SK-N-SH (cell line): Measurements from ENCODE around the gene RHOG. TPM values are rescaled to one million over a fixed set of nuclear protein-coding genes. Genes with fewer than 3 reads are reported as not detected.
A peak's percentile ranks its signal among the peaks of the same experiment; 100 is the strongest.

Experiments
- CTCF ChIA-PET: fragments of 300-600, 350-600 bp; formaldehyde crosslinking; extraction: SDS; loops from one replicate; lab custom pipeline; 2021; lab: Yijun Ruan, JAX
- POLR2A ChIA-PET: fragments of 350-600 bp; sonication (Branson Sonifier 250); formaldehyde crosslinking; extraction: SDS; loops from one replicate; lab custom pipeline; 2020; ENCODE audit warnings: antibody characterized with exemption, inconsistent platforms; lab: Yijun Ruan, JAX
- DNase-seq: peaks from one replicate; pipeline ENCODE4 v3.0.0; 2012
- H2AFZ ChIP-seq: fragments of 200-600 bp; sonication (generic); 2 replicates; pipeline ENCODE4 v1.8.1; 2016; ENCODE audit warnings: antibody characterized with exemption, mild to moderate bottlenecking, low read depth
- H3F3A ChIP-seq: fragments of 200-600 bp; sonication (generic); replicated peaks from 2 replicates; pipeline ENCODE3; 2016; ENCODE audit warnings: antibody characterized with exemption, mild to moderate bottlenecking; ENCODE audit not compliant: insufficient read depth
- H3K27ac ChIP-seq, 2 experiments: fragments of 200-500 bp in 1 of 2; fragments of 200-600 bp in 1 of 2; sonication (Bioruptor generic) in 1 of 2; sonication (generic), shearing (Covaris generic) in 1 of 2; 2 replicates each; pipeline versions ENCODE4 v1.5.1 to v1.6.1; 2014 to 2016; ENCODE audit warnings: low read depth in 2 of 2, inconsistent platforms in 1 of 2, low read length in 1 of 2, mild to moderate bottlenecking in 1 of 2, mixed read lengths in 1 of 2
- H3K27me3 ChIP-seq: fragments of 200-600 bp; sonication (generic), shearing (Covaris generic); 2 replicates; pipeline ENCODE4 v1.6.1; 2016; ENCODE audit warnings: mixed run types; ENCODE audit not compliant: insufficient read depth
- H3K36me3 ChIP-seq, 2 experiments: fragments of 200-500 bp in 1 of 2; fragments of 200-600 bp in 1 of 2; sonication (Bioruptor generic) in 1 of 2; sonication (generic) in 1 of 2; replicated peaks in 1 of 2; 2 replicates each; pipeline versions ENCODE3 to v1.5.1; 2014 to 2016; ENCODE audit warnings: low read length in 1 of 2, mild to moderate bottlenecking in 1 of 2; ENCODE audit not compliant: insufficient read depth in 2 of 2, control insufficient read depth in 1 of 2
- H3K4me1 ChIP-seq, 2 experiments: fragments of 200-500 bp in 1 of 2; fragments of 200-600 bp in 1 of 2; sonication (Bioruptor generic) in 1 of 2; sonication (generic), shearing (Covaris generic) in 1 of 2; 2 replicates each; pipeline versions ENCODE4 v1.5.1 to v1.6.1; 2014 to 2016; ENCODE audit warnings: low read depth in 1 of 2, low read length in 1 of 2, mixed run types in 1 of 2; ENCODE audit not compliant: insufficient read depth in 2 of 2, control insufficient read depth in 1 of 2
- H3K4me2 ChIP-seq: fragments of 200-600 bp; sonication (generic), shearing (Covaris generic); 2 replicates; pipeline ENCODE4 v1.6.1; 2017; ENCODE audit warnings: mixed run types
- H3K4me3 ChIP-seq, 2 experiments: fragments of 200-500 bp in 1 of 2; fragments of 200-600 bp in 1 of 2; sonication (Bioruptor generic) in 1 of 2; sonication (generic), shearing (Covaris generic) in 1 of 2; 2 replicates each; pipeline versions ENCODE4 v1.5.1 to v1.8.1; 2014 to 2016; ENCODE audit warnings: low read depth in 2 of 2, inconsistent platforms in 1 of 2, low read length in 1 of 2, mild to moderate bottlenecking in 1 of 2, mixed read lengths in 1 of 2, moderate library complexity in 1 of 2
- H3K79me2 ChIP-seq: fragments of 200-600 bp; sonication (generic); 2 replicates; pipeline ENCODE4 v1.8.1; 2017; ENCODE audit warnings: mild to moderate bottlenecking; ENCODE audit not compliant: insufficient read depth
- H3K9ac ChIP-seq: fragments of 200-600 bp; sonication (generic); 2 replicates; pipeline ENCODE4 v1.6.1; 2017; ENCODE audit warnings: mixed run types
- H3K9me2 ChIP-seq: fragments of 200-600 bp; sonication (generic); 2 replicates; pipeline ENCODE4 v1.6.1; 2017; ENCODE audit warnings: mixed run types
- H3K9me3 ChIP-seq: fragments of 200-600 bp; sonication (generic); 2 replicates; pipeline ENCODE4 v1.6.1; 2017; ENCODE audit warnings: mixed run types, mild to moderate bottlenecking, moderate library complexity
- H4K20me1 ChIP-seq: fragments of 200-600 bp; sonication (generic); 2 replicates; pipeline ENCODE4 v1.6.1; 2017; ENCODE audit warnings: mild to moderate bottlenecking, mixed run types; ENCODE audit not compliant: insufficient read depth
- CHD2 ChIP-seq: fragments of 150-350 bp; IDR thresholded peaks from 2 replicates; pipeline ENCODE4 v1.6.1; 2018; ENCODE audit warnings: low read length; ENCODE audit not compliant: partially characterized antibody
- FOSL2 ChIP-seq: IDR thresholded peaks from 2 replicates; pipeline ENCODE4 v1.4.0; 2012; ENCODE audit warnings: low read depth, mild to moderate bottlenecking, moderate library complexity, borderline replicate concordance
- GATA2 ChIP-seq: sonication (generic); formaldehyde crosslinking; IDR thresholded peaks from 2 replicates; pipeline ENCODE4 v1.5.0; 2020; ENCODE audit warnings: mild to moderate bottlenecking, missing genetic modification reagents
- JUND ChIP-seq: IDR thresholded peaks from 2 replicates; pipeline ENCODE4 v1.4.0; 2012
- MEF2A ChIP-seq: IDR thresholded peaks from 2 replicates; pipeline ENCODE4 v1.4.0; 2012; ENCODE audit warnings: low read depth, borderline replicate concordance
- SIN3A ChIP-seq: IDR thresholded peaks from 2 replicates; pipeline ENCODE4 v1.6.1; 2012; ENCODE audit warnings: low read depth, mild to moderate bottlenecking, low read length, moderate library complexity, borderline replicate concordance
- TEAD4 ChIP-seq: IDR thresholded peaks from 2 replicates; pipeline ENCODE4 v1.4.0; 2012; ENCODE audit warnings: mild to moderate bottlenecking, borderline replicate concordance; ENCODE audit not compliant: insufficient read depth
- USF2 ChIP-seq: fragments of 150-350 bp; IDR thresholded peaks from 2 replicates; pipeline ENCODE4 v1.6.1; 2017; ENCODE audit warnings: antibody characterized with exemption, low read length, low read depth, borderline replicate concordance
- YY1 ChIP-seq: IDR thresholded peaks from 2 replicates; pipeline ENCODE4 v1.4.0; 2012; ENCODE audit warnings: low read depth, mild to moderate bottlenecking
- WGBS: methylation state at CpG from one replicate; pipeline ENCODE4 v1.1.6; 2017; ENCODE audit warnings: low lambda C conversion rate; 5-methylcytosine and 5-hydroxymethylcytosine counted together
- polyA plus RNA-seq, 3 experiments: library from polyadenylated mRNA; depleted of rRNA; stranded (reverse); fragments of >200 nt; gene quantifications; 2 replicates each; pipeline ENCODE4 v1.2.3, GENCODE V29; 2012
- TF ChIP-seq, protein P1 (sequence below): IDR thresholded peaks from 2 replicates; pipeline ENCODE4 v1.4.0; 2012; ENCODE audit warnings: low read depth
- TF ChIP-seq, protein P2 (sequence below): IDR thresholded peaks from 2 replicates; pipeline ENCODE4 v1.4.0; 2012; ENCODE audit warnings: low read depth, borderline replicate concordance

The RHOG gene
- polyA plus RNA-seq, 1 of the 3 experiments (the other 2 are of a cell fraction): 73.7 TPM

- peaks cover 27 to 28% of the 10 kb centered on the region in 2 experiments; a peak in 3 of 4 replicates for H3K4me1 ChIP-seq
- CTCF ChIA-PET: interaction anchor here (0.5 to 18.6 kb wide), 5 partner anchors 8 to 1928 kb away, joined by 3 to 636 read pairs (median 28); partner anchors contain the start of gene RHOG
- H3K27me3 ChIP-seq: no peaks in the 10 kb centered on the region
- H3K4me3 ChIP-seq: peak overlapping the region; percentile 87 to 89; a peak in 3 of 4 replicates
- TF ChIP-seq, protein P1, sequence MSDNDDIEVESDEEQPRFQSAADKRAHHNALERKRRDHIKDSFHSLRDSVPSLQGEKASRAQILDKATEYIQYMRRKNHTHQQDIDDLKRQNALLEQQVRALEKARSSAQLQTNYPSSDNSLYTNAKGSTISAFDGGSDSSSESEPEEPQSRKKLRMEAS: no peak
- TF ChIP-seq, all 33 proteins: peak for 0
- no peaks in the 10 kb centered on the region for H3K9me2 ChIP-seq
- no peak overlapping the region for H3K27ac ChIP-seq
- H3K4me2 ChIP-seq: peak overlapping the region; percentile 88
- POLR2A ChIA-PET: no interaction called here
- no peaks in the 10 kb centered on the region; the same call in 1 of the 2 replicates for H4K20me1 ChIP-seq
- 70% methylated on average over 4 of the region's 5 CpGs for WGBS
- no peak for DNase-seq
- no peak overlapping the region for H3K9ac ChIP-seq
- H3F3A ChIP-seq: no peaks in the 10 kb centered on the region
- no peaks in the 10 kb centered on the region for H3K36me3 ChIP-seq
- no peak overlapping the region for H2AFZ ChIP-seq
- H3K79me2 ChIP-seq: peaks cover 56% of the 10 kb centered on the region
- H3K9me3 ChIP-seq: no peaks in the 10 kb centered on the region
Observed at GRCh38 chr11:3856856-3857553, 16.2 kb upstream of the RHOG start.

DNA sequence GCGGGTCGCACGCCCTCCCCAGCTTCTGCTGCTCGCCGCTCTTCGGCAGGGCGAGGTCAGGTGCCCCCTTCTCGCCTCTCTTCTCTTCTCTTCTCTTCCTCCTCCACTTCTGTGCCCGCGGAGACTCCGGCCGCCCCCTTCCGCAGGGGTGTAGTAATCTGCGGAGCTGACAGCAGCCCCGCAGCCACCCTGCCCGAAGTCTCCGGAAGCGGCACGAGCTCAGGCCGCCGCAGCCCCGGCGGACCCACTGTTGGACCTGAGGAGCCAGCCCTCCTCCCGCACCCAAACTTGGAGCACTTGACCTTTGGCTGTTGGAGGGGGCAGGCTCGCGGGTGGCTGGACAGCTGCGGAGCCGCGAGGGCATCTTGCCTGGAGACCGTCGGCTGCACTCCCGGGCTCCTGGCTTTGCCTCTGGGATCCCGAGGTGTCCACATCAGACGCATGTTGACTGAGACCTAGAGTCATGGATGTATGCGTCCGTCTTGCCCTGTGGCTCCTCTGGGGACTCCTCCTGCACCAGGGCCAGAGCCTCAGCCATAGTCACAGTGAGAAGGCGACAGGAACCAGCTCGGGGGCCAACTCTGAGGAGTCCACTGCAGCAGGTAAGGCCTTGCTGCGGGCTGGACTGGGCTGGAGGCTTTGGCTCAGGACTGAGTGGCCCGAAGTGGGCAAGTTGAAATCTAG, 15.2 kb upstream of the RHOG start:
- Histone ChIP-seq H3K9ac (peak overlapping the region; percentile 86), H3K27me3 (no peaks in the 10 kb centered on the region), H3K4me3 (peak overlapping the region; percentile 87 to 89), H3F3A (no peaks in the 10 kb centered on the region), H3K4me2 (peak overlapping the region; percentile 88), H3K36me3 (no peaks in the 10 kb centered on the region), H2AFZ (peak overlapping the region; percentile 94; the same call in 1 of the 2 replicates), H3K9me2 (no peaks in the 10 kb centered on the region), H3K79me2 (peaks cover 47% of the 10 kb centered on the region), H3K4me1 (peaks cover 27 to 28% of the 10 kb centered on the region in 2 experiments; a peak in 3 of 4 replicates), H3K27ac (peak overlapping the region; percentile 60 to 70), H4K20me1 (no peaks in the 10 kb centered on the region; the same call in 1 of the 2 replicates), H3K9me3 (no peaks in the 10 kb centered on the region)
- CTCF ChIA-PET: interaction anchor here (0.5 to 18.6 kb wide), 33 partner anchors 9 to 1929 kb away, joined by 3 to 636 read pairs (median 9); partner anchors contain the start of genes PGAP2 and RHOG
- WGBS: 10% methylated on average over 31 of the region's 40 CpGs
- TF ChIP-seq CHD2: no peak
- no peak for TF ChIP-seq TEAD4
- no peak for TF ChIP-seq JUND
- no peak for TF ChIP-seq MEF2A
- no peak for TF ChIP-seq USF2
- TF ChIP-seq FOSL2: no peak
- TF ChIP-seq, protein P2, sequence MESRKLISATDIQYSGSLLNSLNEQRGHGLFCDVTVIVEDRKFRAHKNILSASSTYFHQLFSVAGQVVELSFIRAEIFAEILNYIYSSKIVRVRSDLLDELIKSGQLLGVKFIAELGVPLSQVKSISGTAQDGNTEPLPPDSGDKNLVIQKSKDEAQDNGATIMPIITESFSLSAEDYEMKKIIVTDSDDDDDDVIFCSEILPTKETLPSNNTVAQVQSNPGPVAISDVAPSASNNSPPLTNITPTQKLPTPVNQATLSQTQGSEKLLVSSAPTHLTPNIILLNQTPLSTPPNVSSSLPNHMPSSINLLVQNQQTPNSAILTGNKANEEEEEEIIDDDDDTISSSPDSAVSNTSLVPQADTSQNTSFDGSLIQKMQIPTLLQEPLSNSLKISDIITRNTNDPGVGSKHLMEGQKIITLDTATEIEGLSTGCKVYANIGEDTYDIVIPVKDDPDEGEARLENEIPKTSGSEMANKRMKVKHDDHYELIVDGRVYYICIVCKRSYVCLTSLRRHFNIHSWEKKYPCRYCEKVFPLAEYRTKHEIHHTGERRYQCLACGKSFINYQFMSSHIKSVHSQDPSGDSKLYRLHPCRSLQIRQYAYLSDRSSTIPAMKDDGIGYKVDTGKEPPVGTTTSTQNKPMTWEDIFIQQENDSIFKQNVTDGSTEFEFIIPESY: no peak
- no peak for TF ChIP-seq YY1
- no peak for TF ChIP-seq SIN3A
- no peak for TF ChIP-seq GATA2 (CRISPR knock-in tag)
- no peak for DNase-seq
- POLR2A ChIA-PET: interaction anchor here (1.0 to 2.7 kb wide), 4 partner anchors 12 to 240 kb away, joined by 3 to 12 read pairs (median 7); partner anchors contain the start of gene RHOG
